Testis (tissue), 2 donors: ENCODE measurements around the gene CTSK.

Source experiments
- CTCF ChIP-seq, 3 experiments: fragments of 450-650 bp in 2 of 3; fragments of 200-600 bp in 1 of 3; sonication (generic) in 1 of 3; IDR thresholded peaks; one replicate each; pipeline ENCODE4 v1.5.1; 2016 to 2019; ENCODE audit warnings: antibody characterized with exemption in 3 of 3, mild to moderate bottlenecking in 2 of 3, moderate library complexity in 1 of 3
- POLR2A ChIP-seq: fragments of 450-650 bp; IDR thresholded peaks from one replicate; pipeline ENCODE4 v1.6.1; 2017; ENCODE audit warnings: antibody characterized with exemption, mild to moderate bottlenecking, moderate library complexity

GRCh38 chr1:150842964-150843363 is 34.9 kb upstream of the CTSK start:
- no peak for TF ChIP-seq POLR2A
- TF ChIP-seq CTCF (IDR thresholded peaks at IDR 0.05), result no peak
